ENCODE data around the gene TIE1. TPM values are rescaled to one million over a fixed set of nuclear protein-coding genes. Genes with fewer than 3 reads are reported as not detected.

Gene TIE1
- total and polyA plus RNA-seq, 2 experiments from 2014 or later: 0.21 TPM; not detected in 1

DNA sequence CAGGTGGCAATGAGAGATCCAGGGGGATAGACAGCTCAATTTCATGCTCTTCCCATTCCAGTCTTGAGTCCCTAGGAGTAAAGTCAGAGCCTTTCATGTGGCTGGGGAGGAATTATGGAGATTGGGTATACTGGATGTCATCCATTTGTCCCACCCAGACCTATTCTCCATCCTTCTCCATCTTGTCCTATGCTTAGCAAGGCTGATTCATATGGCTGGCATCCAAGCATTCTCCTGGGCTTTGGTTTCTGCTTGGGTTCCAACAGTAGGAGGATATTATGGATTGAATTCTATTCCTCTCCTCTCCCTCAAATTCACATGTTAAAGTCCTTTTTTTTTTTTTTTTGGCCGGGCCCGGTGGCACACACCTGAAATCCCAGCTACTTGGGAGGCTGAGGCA is 54.2 kb downstream of the TIE1 start:
- no peaks in the 10 kb centered on the region for H3K27me3 ChIP-seq (replicated peaks; ENCODE audit: insufficient read depth)
- WGBS, 2 experiments (ENCODE audit: low coverage in 1 of 2, low lambda C conversion rate in 2 of 2, missing lambda C conversion rate in 2 of 2): 92 to 97% methylated on average over 2 of the region's 2 CpGs
- TF ChIP-seq EZH2phosphoT487 (IDR thresholded peaks at IDR 0.05; ENCODE audit: insufficient read depth, low read depth): no peak
- TF ChIP-seq EZH2 (IDR thresholded peaks at IDR 0.05; ENCODE audit: insufficient read depth, poor library complexity, severe bottlenecking): no peak

DNA sequence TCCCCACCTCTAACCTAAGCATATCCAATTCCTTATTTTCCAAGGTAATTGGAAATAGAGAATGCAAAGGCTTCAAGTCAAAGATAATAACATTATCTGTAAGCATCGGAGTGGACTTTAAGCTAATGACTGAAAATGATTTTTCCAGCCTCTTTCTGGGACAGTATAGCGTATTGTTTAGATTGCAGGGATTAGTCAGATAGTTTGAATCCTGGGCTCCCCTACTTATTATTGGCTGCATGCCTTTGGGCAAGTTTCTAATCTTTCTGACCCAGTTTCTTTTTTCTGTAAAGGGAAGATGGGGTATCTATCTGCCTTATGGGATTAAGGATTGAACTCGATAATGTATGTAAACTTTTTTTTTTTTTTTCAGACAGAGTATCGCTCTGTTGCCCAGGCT is 56.5 kb downstream of the TIE1 start:
- peaks cover 6% of the 10 kb centered on the region; the same call in 1 of the 2 replicates for H3K36me3 ChIP-seq (ENCODE audit: low read depth)
- no peak overlapping the region for H2AFZ ChIP-seq
- no peaks in the 10 kb centered on the region for H4K20me1 ChIP-seq (ENCODE audit: insufficient read depth)
- H3K4me2 ChIP-seq (ENCODE audit: unreplicated experiment): no peak overlapping the region
- in situ Hi-C loops (cut with MboI): no loop called here
- H3K9me2 ChIP-seq (ENCODE audit: insufficient read depth): no peaks in the 10 kb centered on the region
- peaks cover 33% of the 10 kb centered on the region for H3K79me2 ChIP-seq (ENCODE audit: insufficient read depth)
- H3K9ac ChIP-seq: no peak overlapping the region
- H3K9me3 ChIP-seq (ENCODE audit: low read depth): no peaks in the 10 kb centered on the region
- H3K27ac ChIP-seq: no peak overlapping the region
- no peak for DNase-seq
- no peak for TF ChIP-seq EZH2phosphoT487 (IDR thresholded peaks at IDR 0.05; ENCODE audit: insufficient read depth, low read depth)
- no peak for TF ChIP-seq EZH2 (IDR thresholded peaks at IDR 0.05; ENCODE audit: insufficient read depth, poor library complexity, severe bottlenecking)
- 97 to 100% methylated on average over 4 of the region's 4 CpGs for WGBS, 2 experiments (ENCODE audit: low coverage in 1 of 2, low lambda C conversion rate in 2 of 2, missing lambda C conversion rate in 2 of 2)
- peaks cover 12% of the 10 kb centered on the region for H3K4me1 ChIP-seq (ENCODE audit: insufficient read depth)
- no peak overlapping the region for H3K4me3 ChIP-seq
- no peaks in the 10 kb centered on the region for H3K27me3 ChIP-seq (replicated peaks; ENCODE audit: insufficient read depth)
- peaks cover 34% of the 10 kb centered on the region for H3F3A ChIP-seq (ENCODE audit: insufficient read depth)

More for the DNA sequence above, 54.2 kb downstream of the TIE1 start:
- Histone ChIP-seq H3K4me1 (ENCODE audit: insufficient read depth) (peaks cover 10% of the 10 kb centered on the region), H4K20me1 (ENCODE audit: insufficient read depth) (no peaks in the 10 kb centered on the region), H3F3A (ENCODE audit: insufficient read depth) (peaks cover 14% of the 10 kb centered on the region), H3K4me3 (no peak overlapping the region), H3K79me2 (ENCODE audit: insufficient read depth) (peaks cover 10% of the 10 kb centered on the region; the same call in 1 of the 2 replicates), H3K9me2 (ENCODE audit: insufficient read depth) (no peaks in the 10 kb centered on the region), H3K27ac (no peak overlapping the region), H3K36me3 (ENCODE audit: low read depth) (no peaks in the 10 kb centered on the region), H3K9ac (no peak overlapping the region), H3K9me3 (ENCODE audit: low read depth) (no peaks in the 10 kb centered on the region), H2AFZ (no peak overlapping the region), H3K4me2 (ENCODE audit: unreplicated experiment) (no peak overlapping the region)
- in situ Hi-C loops (cut with MboI): no loop called here
- DNase-seq: peak; percentile 20

DNA sequence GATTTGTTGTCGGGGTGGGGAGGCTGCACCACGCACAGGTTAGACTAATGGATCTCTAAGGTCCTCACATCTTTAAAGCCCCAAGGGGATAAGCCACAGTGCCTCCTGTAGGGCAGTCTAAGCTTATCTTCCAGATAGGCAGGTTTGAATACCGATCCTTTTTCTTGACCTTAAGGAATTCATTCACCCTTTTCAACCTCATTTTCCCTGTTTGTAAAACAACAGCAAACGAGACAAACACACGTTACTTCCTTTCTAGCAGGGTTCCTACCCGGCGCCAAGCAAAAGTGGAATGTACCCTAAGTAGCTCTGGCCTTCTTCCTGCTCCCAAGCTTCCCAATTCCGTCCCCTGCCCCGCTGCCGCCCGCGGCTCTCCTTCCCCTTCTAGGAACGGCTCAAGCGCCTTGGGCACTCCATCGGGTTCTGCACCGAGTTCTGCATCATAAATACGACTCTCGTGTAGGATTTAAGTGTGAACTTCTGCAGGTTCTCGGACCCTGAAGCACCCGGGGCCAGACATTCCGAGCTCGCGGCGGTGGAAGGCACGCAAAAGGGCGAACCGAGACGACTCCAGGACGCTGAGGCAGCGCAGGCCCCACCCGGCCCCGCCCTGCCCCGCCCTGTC is 57.5 kb downstream of the TIE1 start:
- Histone ChIP-seq H2AFZ (peak overlapping the region; percentile 100), H3K36me3 (ENCODE audit: low read depth) (peaks cover 12% of the 10 kb centered on the region; the same call in 1 of the 2 replicates), H3K4me3 (peak overlapping the region; percentile 97), H3K79me2 (ENCODE audit: insufficient read depth) (peaks cover 42% of the 10 kb centered on the region), H3K9me3 (ENCODE audit: low read depth) (no peaks in the 10 kb centered on the region), H3F3A (ENCODE audit: insufficient read depth) (peaks cover 42% of the 10 kb centered on the region), H3K4me2 (ENCODE audit: unreplicated experiment) (peak overlapping the region; percentile 92), H3K9ac (peak overlapping the region; percentile 95), H3K4me1 (ENCODE audit: insufficient read depth) (peaks cover 12% of the 10 kb centered on the region), H3K27ac (peak overlapping the region; percentile 92), H4K20me1 (ENCODE audit: insufficient read depth) (no peaks in the 10 kb centered on the region), H3K27me3 (replicated peaks; ENCODE audit: insufficient read depth) (no peaks in the 10 kb centered on the region), H3K9me2 (ENCODE audit: insufficient read depth) (no peaks in the 10 kb centered on the region)
- in situ Hi-C loops (cut with MboI): no loop called here
- WGBS, 2 experiments (ENCODE audit: low coverage in 1 of 2, low lambda C conversion rate in 2 of 2, missing lambda C conversion rate in 2 of 2): 0 to 1% methylated on average over 22 to 29 of the region's 33 CpGs
- peak; percentile 58 for DNase-seq
- TF ChIP-seq EZH2phosphoT487 (IDR thresholded peaks at IDR 0.05; ENCODE audit: insufficient read depth, low read depth) (no peak), EZH2 (IDR thresholded peaks at IDR 0.05; ENCODE audit: insufficient read depth, poor library complexity, severe bottlenecking) (no peak)

DNA sequence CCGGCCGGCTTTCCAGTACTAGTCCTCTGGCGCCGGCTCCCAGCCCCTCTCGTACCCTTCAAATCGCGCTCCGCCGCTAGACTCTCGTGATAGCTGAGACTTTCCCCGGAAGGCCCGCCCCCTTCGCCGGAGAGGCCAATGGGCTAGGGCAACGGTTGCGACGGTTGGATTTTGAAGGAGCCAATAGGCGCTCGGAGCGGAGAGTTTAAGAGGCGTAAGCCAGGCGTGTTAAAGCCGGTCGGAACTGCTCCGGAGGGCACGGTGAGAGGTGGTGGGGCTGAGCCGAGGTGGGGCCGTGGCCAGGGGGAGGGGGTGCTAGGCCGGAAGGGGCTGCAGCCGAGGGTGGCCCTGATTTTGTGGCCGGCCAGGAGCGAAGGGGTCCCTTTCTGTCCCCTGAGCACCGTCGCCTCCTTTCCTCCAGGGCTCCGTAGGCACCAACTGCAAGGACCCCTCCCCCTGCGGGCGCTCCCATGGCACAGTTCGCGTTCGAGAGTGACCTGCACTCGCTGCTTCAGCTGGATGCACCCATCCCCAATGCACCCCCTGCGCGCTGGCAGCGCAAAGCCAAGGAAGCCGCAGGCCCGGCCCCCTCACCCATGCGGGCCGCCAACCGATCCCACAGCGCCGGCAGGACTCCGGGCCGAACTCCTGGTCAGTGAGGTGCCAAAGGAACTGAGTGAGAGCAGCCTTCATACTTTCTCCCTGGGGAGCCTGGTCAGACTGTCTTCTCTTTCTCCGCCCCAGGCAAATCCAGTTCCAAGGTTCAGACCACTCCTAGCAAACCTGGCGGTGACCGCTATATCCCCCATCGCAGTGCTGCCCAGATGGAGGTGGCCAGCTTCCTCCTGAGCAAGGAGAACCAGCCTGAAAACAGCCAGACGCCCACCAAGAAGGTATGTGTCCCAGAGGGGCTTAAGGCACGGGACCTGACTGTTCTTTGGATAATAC is 58.2 kb downstream of the TIE1 start, which contains the start of gene CDC20:
CDC20 (plus strand) TSS at position 236 of the 948 bp plus-strand sequence; CDS start at position 471, 235 bp downstream.
- in situ Hi-C loops (cut with MboI): no loop called here
- peak within 1 kb of the TSS; percentile 92 for H3K4me2 ChIP-seq (ENCODE audit: unreplicated experiment)
- H3K4me3 ChIP-seq: peak within 1 kb of the TSS; percentile 97
- no peaks in the 10 kb centered on the region for H4K20me1 ChIP-seq (ENCODE audit: insufficient read depth)
- H3K27ac ChIP-seq: peak within 1 kb of the TSS; percentile 92
- H3K9ac ChIP-seq: peak within 1 kb of the TSS; percentile 95
- H3K4me1 ChIP-seq (ENCODE audit: insufficient read depth): peaks cover 12% of the 10 kb centered on the region
- peaks cover 12% of the 10 kb centered on the region; the same call in 1 of the 2 replicates for H3K36me3 ChIP-seq (ENCODE audit: low read depth)
- H2AFZ ChIP-seq: peak within 1 kb of the TSS; percentile 100
- 1 to 3% methylated on average over 52 to 57 of the region's 59 CpGs for WGBS, 2 experiments (ENCODE audit: low coverage in 1 of 2, low lambda C conversion rate in 2 of 2, missing lambda C conversion rate in 2 of 2)
- H3K27me3 ChIP-seq (replicated peaks; ENCODE audit: insufficient read depth): no peaks in the 10 kb centered on the region
- peaks cover 48% of the 10 kb centered on the region for H3F3A ChIP-seq (ENCODE audit: insufficient read depth)
- H3K9me3 ChIP-seq (ENCODE audit: low read depth): no peaks in the 10 kb centered on the region
- TF ChIP-seq EZH2 (IDR thresholded peaks at IDR 0.05; ENCODE audit: insufficient read depth, poor library complexity, severe bottlenecking): no peak
- TF ChIP-seq EZH2phosphoT487 (IDR thresholded peaks at IDR 0.05; ENCODE audit: insufficient read depth, low read depth): no peak
- H3K79me2 ChIP-seq (ENCODE audit: insufficient read depth): peaks cover 50% of the 10 kb centered on the region
- H3K9me2 ChIP-seq (ENCODE audit: insufficient read depth): no peaks in the 10 kb centered on the region
- peak; percentile 100 for DNase-seq
